H1 (cell line): Measurements from ENCODE around the gene CCDC197. TPM values are rescaled to one million over a fixed set of nuclear protein-coding genes. Genes with fewer than 3 reads are reported as not detected.

Source experiments
- CTCF ChIA-PET: fragments of 300-600 bp; sonication (Branson Sonifier 250); formaldehyde crosslinking; loops from one replicate; lab custom pipeline; 2021; ENCODE audit not compliant: partially characterized antibody; lab: Charles Lee
- POLR2A ChIA-PET: fragments of 300-600 bp; sonication (Branson Sonifier 250); formaldehyde crosslinking; loops from one replicate; lab custom pipeline; 2021; ENCODE audit warnings: inconsistent platforms; ENCODE audit not compliant: partially characterized antibody; lab: Charles Lee
- DNase-seq, 2 experiments: peaks; one replicate each; pipeline versions ENCODE4 v3.0.0 to v3.0.0-alpha.2; 2010 to 2022; ENCODE audit warnings: low spot score in 2 of 2, low read depth in 1 of 2, mixed read lengths in 1 of 2
- FAIRE-seq: peaks from 2 replicates; lab custom pipeline; 2011; peaks lifted over from hg19 to GRCh38; lab: Jason Lieb, UNC
- H2AFZ ChIP-seq: 2 replicates; pipeline ENCODE4 v1.8.1; 2012; ENCODE audit warnings: low read length, inconsistent platforms
- H2AK5ac ChIP-seq: 2 replicates; pipeline ENCODE4 v1.6.1; 2013; ENCODE audit warnings: low read depth, low read length
- H2BK120ac ChIP-seq: replicated peaks from 2 replicates; pipeline ENCODE3; 2013; ENCODE audit warnings: low read depth, low read length, inconsistent platforms
- H2BK12ac ChIP-seq: 2 replicates; pipeline ENCODE4 v1.6.1; 2013; ENCODE audit warnings: low read depth, low read length
- H2BK15ac ChIP-seq: 2 replicates; pipeline ENCODE4 v1.6.1; 2013; ENCODE audit warnings: low read length
- H2BK20ac ChIP-seq: 2 replicates; pipeline ENCODE4 v1.6.1; 2013; ENCODE audit warnings: low read length
- H2BK5ac ChIP-seq: 2 replicates; pipeline ENCODE4 v1.6.1; 2013; ENCODE audit warnings: low read depth, low read length
- H3K14ac ChIP-seq: 2 replicates; pipeline ENCODE4 v1.6.1; 2013; ENCODE audit warnings: inconsistent platforms; ENCODE audit not compliant: insufficient read length
- H3K18ac ChIP-seq: 2 replicates; pipeline ENCODE4 v1.6.1; 2013; ENCODE audit warnings: low read length; ENCODE audit errors: extremely low read depth
- H3K23ac ChIP-seq: 2 replicates; pipeline ENCODE4 v1.6.1; 2013; ENCODE audit warnings: inconsistent platforms; ENCODE audit not compliant: insufficient read length
- H3K23me2 ChIP-seq: 2 replicates; pipeline ENCODE4 v1.6.1; 2013; ENCODE audit warnings: low read depth, low read length
- H3K27ac ChIP-seq: 2 replicates; pipeline ENCODE4 v1.6.1; 2011; ENCODE audit warnings: low read depth, low read length, inconsistent platforms
- H3K27me3 ChIP-seq, 4 experiments: replicated peaks in 1 of 4; 1 replicate in 1 of 4; 2 replicates in 3 of 4; pipeline versions ENCODE4 v1.6.1 to v1.8.1; 2011 to 2013; ENCODE audit warnings: low read length in 3 of 4, mild to moderate bottlenecking in 3 of 4, inconsistent platforms in 2 of 4, mixed read lengths in 2 of 4, moderate library complexity in 1 of 4; ENCODE audit not compliant: control insufficient read depth in 3 of 4, insufficient read depth in 3 of 4; ENCODE audit errors: extremely low read depth in 1 of 4
- H3K36me3 ChIP-seq, 4 experiments: 2 replicates each; pipeline versions ENCODE4 v1.6.1 to v1.8.1; 2011 to 2013; ENCODE audit warnings: mild to moderate bottlenecking in 4 of 4, low read length in 3 of 4, moderate library complexity in 2 of 4, control low read depth in 1 of 4, inconsistent platforms in 1 of 4; ENCODE audit not compliant: insufficient read depth in 4 of 4, control insufficient read depth in 2 of 4
- H3K4ac ChIP-seq: replicated peaks from 2 replicates; pipeline ENCODE3; 2013; ENCODE audit warnings: low read length, low read depth, mixed read lengths, inconsistent platforms; ENCODE audit not compliant: insufficient read length
- H3K4me1 ChIP-seq, 4 experiments: replicated peaks in 1 of 4; 1 replicate in 1 of 4; 2 replicates in 3 of 4; pipeline versions ENCODE4 v1.6.1 to v1.8.1; 2011 to 2013; ENCODE audit warnings: low read length in 3 of 4, inconsistent platforms in 2 of 4, mixed read lengths in 1 of 4; ENCODE audit not compliant: insufficient read depth in 4 of 4, control insufficient read depth in 3 of 4
- H3K4me2 ChIP-seq, 2 experiments: 2 replicates each; pipeline versions ENCODE4 v1.6.1 to v1.8.1; 2011 to 2013; ENCODE audit warnings: low read depth in 2 of 2, low read length in 2 of 2, control low read depth in 1 of 2, inconsistent platforms in 1 of 2, mild to moderate bottlenecking in 1 of 2; ENCODE audit not compliant: insufficient read depth in 1 of 2
- H3K4me3 ChIP-seq, 4 experiments: fragments of 200-600, 300-600 bp in 1 of 4; sonication (generic), shearing (Covaris generic), sonication (Bioruptor Twin) in 1 of 4; 2 replicates each; pipeline versions ENCODE4 v1.5.1 to v1.8.1; 2011 to 2016; ENCODE audit warnings: low read length in 4 of 4, low read depth in 3 of 4, control low read depth in 2 of 4, inconsistent platforms in 2 of 4, mild to moderate bottlenecking in 2 of 4, mixed read lengths in 1 of 4, moderate library complexity in 1 of 4; ENCODE audit not compliant: insufficient read depth in 2 of 4; ENCODE audit errors: extremely low read depth in 1 of 4
- H3K56ac ChIP-seq: replicated peaks from 2 replicates; pipeline ENCODE3; 2013; ENCODE audit warnings: low read depth, mild to moderate bottlenecking, mixed read lengths, low read length, inconsistent platforms; ENCODE audit not compliant: insufficient read length
- H3K79me1 ChIP-seq: 2 replicates; pipeline ENCODE4 v1.6.1; 2013; ENCODE audit warnings: low read depth, low read length, control low read depth
- H3K79me2 ChIP-seq, 2 experiments: 2 replicates each; pipeline versions ENCODE4 v1.6.1 to v1.8.1; 2012 to 2013; ENCODE audit warnings: low read length in 2 of 2, mild to moderate bottlenecking in 2 of 2, inconsistent platforms in 1 of 2; ENCODE audit not compliant: insufficient read depth in 2 of 2, control insufficient read depth in 1 of 2
- H3K9ac ChIP-seq, 4 experiments: replicated peaks in 1 of 4; 1 replicate in 1 of 4; 2 replicates in 3 of 4; pipeline versions ENCODE4 v1.6.1 to v1.8.1; 2011 to 2013; ENCODE audit warnings: low read depth in 3 of 4, low read length in 3 of 4, control low read depth in 2 of 4, mild to moderate bottlenecking in 2 of 4, moderate library complexity in 2 of 4, inconsistent platforms in 1 of 4; ENCODE audit errors: extremely low read depth in 1 of 4
- H3K9me3 ChIP-seq, 2 experiments: 2 replicates each; pipeline versions ENCODE4 v1.6.1 to v1.8.1; 2012 to 2013; ENCODE audit warnings: mild to moderate bottlenecking in 2 of 2, moderate library complexity in 2 of 2, control low read depth in 1 of 2, inconsistent platforms in 1 of 2, low read depth in 1 of 2, low read length in 1 of 2, mixed read lengths in 1 of 2; ENCODE audit not compliant: insufficient read depth in 2 of 2
- H4K20me1 ChIP-seq, 2 experiments: replicated peaks in 1 of 2; 2 replicates each; pipeline versions ENCODE3 to v1.8.1; 2011 to 2013; ENCODE audit warnings: inconsistent platforms in 2 of 2, low read length in 2 of 2, mild to moderate bottlenecking in 1 of 2; ENCODE audit not compliant: insufficient read depth in 2 of 2, control insufficient read depth in 1 of 2
- H4K5ac ChIP-seq: 2 replicates; pipeline ENCODE4 v1.6.1; 2013; ENCODE audit warnings: low read length, low read depth, mixed read lengths, inconsistent platforms; ENCODE audit not compliant: insufficient read length
- H4K8ac ChIP-seq: 2 replicates; pipeline ENCODE4 v1.8.0; 2013; ENCODE audit warnings: mild to moderate bottlenecking, moderate library complexity, low read length, inconsistent platforms; ENCODE audit not compliant: insufficient read depth; ENCODE audit errors: extremely low read depth
- H4K91ac ChIP-seq: replicated peaks from 2 replicates; pipeline ENCODE3; 2013; ENCODE audit warnings: low read length, mixed read lengths, inconsistent platforms; ENCODE audit not compliant: insufficient read length
- CBX8 ChIP-seq: fragments of 300-800, 300-1000 bp; sonication (generic); IDR thresholded peaks from 2 replicates; pipeline ENCODE4 v1.7.1; 2016; ENCODE audit warnings: low read depth, low read length, borderline replicate concordance
- KDM1A ChIP-seq: fragments of 200-600, 300-600 bp; sonication (generic); IDR thresholded peaks from 2 replicates; pipeline ENCODE4 v1.7.1; 2016; ENCODE audit warnings: mild to moderate bottlenecking, low read length, borderline replicate concordance
- KDM5A ChIP-seq: fragments of 200-600 bp; IDR thresholded peaks from 2 replicates; pipeline ENCODE4 v1.7.1; 2012; ENCODE audit warnings: mild to moderate bottlenecking, low read length, inconsistent platforms, mixed read lengths
- NANOG ChIP-seq: IDR thresholded peaks from 2 replicates; pipeline ENCODE4 v1.6.1; 2011; ENCODE audit warnings: low read length, low read depth, mild to moderate bottlenecking, inconsistent platforms; ENCODE audit not compliant: insufficient read depth, poor library complexity, severe bottlenecking
- POLR2AphosphoS5 ChIP-seq: IDR thresholded peaks from 2 replicates; pipeline ENCODE4 v1.6.1; 2011; ENCODE audit warnings: low read depth, low read length
- SIX5 ChIP-seq: IDR thresholded peaks from 2 replicates; pipeline ENCODE4 v1.6.1; 2011; ENCODE audit warnings: mild to moderate bottlenecking, low read depth, low read length
- SP2 ChIP-seq: IDR thresholded peaks from 2 replicates; pipeline ENCODE4 v1.6.1; 2012; ENCODE audit warnings: mild to moderate bottlenecking, low read length, inconsistent platforms
- TEAD4 ChIP-seq: IDR thresholded peaks from 2 replicates; pipeline ENCODE4 v1.6.1; 2012; ENCODE audit warnings: low read depth, low read length, inconsistent platforms, mixed read lengths
- WGBS, 2 experiments: shearing (Covaris generic) in 1 of 2; methylation state at CpG; one replicate each; pipeline versions ENCODE4 v1.1.6 to v1.1.7; 2013 to 2015; ENCODE audit warnings: low lambda C conversion rate in 2 of 2, mixed read lengths in 2 of 2, inconsistent platforms in 1 of 2, low coverage in 1 of 2, missing lambda C conversion rate in 1 of 2; ENCODE audit not compliant: insufficient replicate concordance in 2 of 2, insufficient coverage in 1 of 2, insufficient read length in 1 of 2; ENCODE audit errors: extremely low coverage in 1 of 2, missing lambda C conversion rate in 1 of 2; 5-methylcytosine and 5-hydroxymethylcytosine counted together
- polyA plus RNA-seq, 7 experiments: library from polyadenylated mRNA; depleted of rRNA in 3 of 7; stranded (reverse) in 5 of 7; unstranded in 2 of 7; fragments of >200 nt in 5 of 7; fragments of 200-250 nt in 2 of 7; gene quantifications; 1 replicate in 5 of 7; 2 replicates in 1 of 7; 4 replicates in 1 of 7; pipeline versions ENCODE4 v1.2.1 to v1.2.3, GENCODE V29; 2011 to 2013; ENCODE audit warnings: missing spikeins in 2 of 7, mixed read lengths in 2 of 7
- total RNA-seq: library from RNA; stranded (reverse); fragmentation: NEBNext Ultra II Directional; extraction: Animal tissue kit (Norgen Biotek cat#: 25700); gene quantifications from 2 replicates; pipeline ENCODE4 v1.2.1, GENCODE V29; 2021
- TF ChIP-seq, protein P1 (sequence below), 3 experiments: IDR thresholded peaks; 1 replicate in 2 of 3; 2 replicates in 1 of 3; pipeline versions ENCODE4 v1.5.1 to v1.6.1; 2011; ENCODE audit warnings: low read length in 3 of 3, mild to moderate bottlenecking in 3 of 3, inconsistent platforms in 2 of 3, low read depth in 1 of 3, moderate library complexity in 1 of 3; ENCODE audit not compliant: insufficient read depth in 1 of 3; ENCODE audit errors: control extremely low read depth in 1 of 3

Gene CCDC197
- total and polyA plus RNA-seq, 2 of the 8 experiments (the other 6 are each of a cell fraction or from before 2014, with no cell fraction given): not detected

DNA sequence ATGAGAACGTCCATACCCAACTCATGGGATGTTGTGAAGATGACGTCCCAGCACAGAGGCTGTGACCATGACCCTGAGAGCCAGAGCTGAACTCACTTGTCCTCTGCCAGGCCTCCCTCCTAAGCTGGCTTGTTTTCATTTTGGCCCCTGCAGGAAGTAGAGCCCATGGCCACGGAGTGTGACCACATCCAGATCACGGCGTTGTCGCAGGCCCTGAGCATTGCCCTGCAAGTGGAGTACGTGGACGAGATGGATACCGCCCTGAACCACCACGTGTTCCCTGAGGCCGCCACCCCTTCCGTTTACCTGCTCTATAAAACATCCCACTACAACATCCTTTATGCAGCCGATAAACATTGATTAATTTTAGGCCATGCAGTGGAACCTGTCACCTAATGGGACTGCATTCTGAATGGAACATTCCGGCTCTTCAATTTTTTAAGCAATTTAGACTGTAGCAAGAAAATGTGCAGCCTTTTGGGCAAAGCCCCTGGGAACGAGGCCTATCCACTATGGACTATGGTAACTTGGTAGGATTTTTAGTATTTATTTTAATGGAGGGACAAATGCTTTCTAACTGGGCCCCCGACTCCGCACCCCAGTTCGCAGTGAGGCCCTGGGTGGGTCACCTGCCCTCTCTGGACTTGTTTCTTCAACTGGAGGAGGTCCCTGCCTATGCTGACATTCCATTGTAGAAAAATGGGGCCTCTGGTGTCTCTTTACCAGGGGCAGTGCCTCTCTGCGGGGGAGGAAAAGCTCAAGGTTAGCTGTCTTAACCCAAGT, 48.7 kb downstream of the CCDC197 start:
- POLR2A ChIA-PET: interaction anchor here (0.8 kb wide), 1 partner anchor 13 kb away, joined by 3 read pairs; no protein-coding TSS in a partner anchor
- no peak overlapping the region for H4K91ac ChIP-seq
- H4K5ac ChIP-seq: no peak overlapping the region
- peaks cover 18 to 61% (median 31%) of the 10 kb centered on the region in 4 experiments for H3K36me3 ChIP-seq
- H3K56ac ChIP-seq: no peak overlapping the region
- no peaks in the 10 kb centered on the region for H3K79me1 ChIP-seq
- H3K9me3 ChIP-seq: no peaks in the 10 kb centered on the region
- no peaks in the 10 kb centered on the region for H3K23me2 ChIP-seq
- H2BK12ac ChIP-seq: no peak overlapping the region
- CTCF ChIA-PET: interaction anchor here (0.8 to 9.0 kb wide), 4 partner anchors 9 to 106 kb away, joined by 3 to 105 read pairs (median 8); no protein-coding TSS in a partner anchor
- no peak overlapping the region for H2AFZ ChIP-seq
- H3K79me2 ChIP-seq: no peaks in the 10 kb centered on the region
- H3K23ac ChIP-seq: no peak overlapping the region
- no peak overlapping the region for H2BK15ac ChIP-seq
- no peak overlapping the region for H2BK20ac ChIP-seq
- no peak overlapping the region for H2AK5ac ChIP-seq
- H2BK120ac ChIP-seq: no peak overlapping the region
- H4K8ac ChIP-seq: no peak overlapping the region; the same call in 1 of the 2 replicates
- H3K4ac ChIP-seq: no peak overlapping the region
- no peak for DNase-seq
- H3K14ac ChIP-seq: no peak overlapping the region
- no peak for FAIRE-seq
- no peak overlapping the region for H3K18ac ChIP-seq
- H4K20me1 ChIP-seq: peaks cover 0 to 5% of the 10 kb centered on the region in 2 experiments
- no peak overlapping the region for H3K4me2 ChIP-seq
- H2BK5ac ChIP-seq: no peak overlapping the region
- no peaks in the 10 kb centered on the region for H3K4me1 ChIP-seq
- 88% methylated on average over 19 of the region's 19 CpGs; no CpG with 5 or more reads in 1 of the 2 experiments for WGBS, 2 experiments
- H3K9ac ChIP-seq: no peak overlapping the region
- no peak overlapping the region for H3K4me3 ChIP-seq
- no peak overlapping the region for H3K27ac ChIP-seq
- no peaks in the 10 kb centered on the region for H3K27me3 ChIP-seq
- no peak for TF ChIP-seq SIX5
- no peak for TF ChIP-seq CBX8
- no peak for TF ChIP-seq SP2
- no peak for TF ChIP-seq POLR2AphosphoS5
- no peak for TF ChIP-seq NANOG
- TF ChIP-seq KDM1A: no peak
- TF ChIP-seq, protein P1, sequence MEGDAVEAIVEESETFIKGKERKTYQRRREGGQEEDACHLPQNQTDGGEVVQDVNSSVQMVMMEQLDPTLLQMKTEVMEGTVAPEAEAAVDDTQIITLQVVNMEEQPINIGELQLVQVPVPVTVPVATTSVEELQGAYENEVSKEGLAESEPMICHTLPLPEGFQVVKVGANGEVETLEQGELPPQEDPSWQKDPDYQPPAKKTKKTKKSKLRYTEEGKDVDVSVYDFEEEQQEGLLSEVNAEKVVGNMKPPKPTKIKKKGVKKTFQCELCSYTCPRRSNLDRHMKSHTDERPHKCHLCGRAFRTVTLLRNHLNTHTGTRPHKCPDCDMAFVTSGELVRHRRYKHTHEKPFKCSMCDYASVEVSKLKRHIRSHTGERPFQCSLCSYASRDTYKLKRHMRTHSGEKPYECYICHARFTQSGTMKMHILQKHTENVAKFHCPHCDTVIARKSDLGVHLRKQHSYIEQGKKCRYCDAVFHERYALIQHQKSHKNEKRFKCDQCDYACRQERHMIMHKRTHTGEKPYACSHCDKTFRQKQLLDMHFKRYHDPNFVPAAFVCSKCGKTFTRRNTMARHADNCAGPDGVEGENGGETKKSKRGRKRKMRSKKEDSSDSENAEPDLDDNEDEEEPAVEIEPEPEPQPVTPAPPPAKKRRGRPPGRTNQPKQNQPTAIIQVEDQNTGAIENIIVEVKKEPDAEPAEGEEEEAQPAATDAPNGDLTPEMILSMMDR (IDR thresholded peaks at IDR 0.05; ENCODE audit: control extremely low read depth in 1 of 3, insufficient read depth in 1 of 3, low read depth in 1 of 3, low read length in 3 of 3): no peak
- TF ChIP-seq KDM5A: no peak
- no peak for TF ChIP-seq TEAD4
